Neural progenitor cell (in vitro differentiated cells): Measurements from ENCODE around the gene CD2BP2. TPM values are rescaled to one million over a fixed set of nuclear protein-coding genes. Genes with fewer than 3 reads are reported as not detected.
"Not testable (repeated sequence)": the region's sequence is repeated elsewhere in the genome, so short reads cannot be mapped to it uniquely, and the experiment has no call there.

ENCODE experiments used
- DNase-seq: peaks from one replicate; pipeline ENCODE4 v3.0.0-alpha.2; 2016; ENCODE audit warnings: low spot score
- H2AFZ ChIP-seq: fragments of 200-600 bp; sonication (generic); replicated peaks from 2 replicates; pipeline ENCODE4 v1.6.1; 2016; ENCODE audit warnings: antibody characterized with exemption
- H3F3A ChIP-seq: fragments of 200-600 bp; sonication (generic); 2 replicates; pipeline ENCODE4 v1.6.1; 2016; ENCODE audit warnings: antibody characterized with exemption, low read depth
- H3K27ac ChIP-seq: fragments of 200-600 bp; sonication (generic); 2 replicates; pipeline ENCODE4 v1.5.1; 2016; ENCODE audit warnings: mild to moderate bottlenecking
- H3K27me3 ChIP-seq: fragments of 200-600 bp; sonication (generic); 2 replicates; pipeline ENCODE4 v1.6.1; 2016; ENCODE audit warnings: mild to moderate bottlenecking, moderate library complexity
- H3K36me3 ChIP-seq: fragments of 200-600 bp; sonication (generic); 2 replicates; pipeline ENCODE4 v1.5.1; 2016
- H3K4me1 ChIP-seq: fragments of 200-600 bp; sonication (generic); 2 replicates; pipeline ENCODE4 v1.6.1; 2016; ENCODE audit warnings: mixed run types
- H3K4me2 ChIP-seq: fragments of 200-600 bp; sonication (generic); 2 replicates; pipeline ENCODE4 v1.6.1; 2016
- H3K4me3 ChIP-seq: fragments of 200-600 bp; sonication (generic); 2 replicates; pipeline ENCODE4 v1.5.1; 2016
- H3K79me2 ChIP-seq: fragments of 200-600 bp; sonication (generic); 2 replicates; pipeline ENCODE4 v1.6.1; 2016; ENCODE audit warnings: low read depth
- H3K9ac ChIP-seq: fragments of 200-600 bp; sonication (generic); 2 replicates; pipeline ENCODE4 v1.6.1; 2016
- H3K9me3 ChIP-seq: fragments of 200-600 bp; sonication (generic); 2 replicates; pipeline ENCODE4 v1.5.1; 2016; ENCODE audit warnings: low read depth
- H4K20me1 ChIP-seq: fragments of 200-600 bp; sonication (generic); 2 replicates; pipeline ENCODE4 v1.6.1; 2016; ENCODE audit warnings: low read depth
- H3K27ac Mint-ChIP-seq: 3 replicates; pipeline ENCODE4 v1.8.0; 2021; ENCODE audit warnings: mixed read lengths
- H3K27me3 Mint-ChIP-seq: 2 replicates; pipeline ENCODE4 v1.8.0; 2022; ENCODE audit warnings: low read depth, mild to moderate bottlenecking, inconsistent platforms, moderate library complexity, mixed read lengths; ENCODE audit not compliant: insufficient read depth
- H3K36me3 Mint-ChIP-seq: 3 replicates; pipeline ENCODE4 v1.8.0; 2021; ENCODE audit warnings: mixed read lengths
- H3K4me1 Mint-ChIP-seq: 3 replicates; pipeline ENCODE4 v1.8.0; 2021; ENCODE audit warnings: mixed read lengths
- H3K4me3 Mint-ChIP-seq: 3 replicates; pipeline ENCODE4 v1.8.0; 2021; ENCODE audit warnings: mild to moderate bottlenecking, moderate library complexity, mixed read lengths
- H3K9me3 Mint-ChIP-seq: 3 replicates; pipeline ENCODE4 v1.8.0; 2020; ENCODE audit warnings: mixed read lengths
- total RNA-seq: library from RNA; depleted of rRNA; stranded (reverse); fragments of >200 nt; gene quantifications from 2 replicates; pipeline ENCODE4 v1.2.3, GENCODE V29; 2015; ENCODE audit warnings: low replicate concordance

Gene CD2BP2
- total RNA-seq, 1 donor from 2014 or later, result 30.4 TPM

GRCh38 chr16:30324220-30324619 lies 30.9 kb downstream of the CD2BP2 start:
- not testable (repeated sequence) for H2AFZ ChIP-seq, H3K4me3 Mint-ChIP-seq, H3K9ac ChIP-seq, H3K4me1 ChIP-seq, H3K4me3 ChIP-seq, H3K9me3 ChIP-seq, H3K4me1 Mint-ChIP-seq, H3K27me3 ChIP-seq, DNase-seq, H3F3A ChIP-seq, H3K4me2 ChIP-seq, H3K27ac ChIP-seq, H3K27me3 Mint-ChIP-seq, H3K36me3 Mint-ChIP-seq, H4K20me1 ChIP-seq, H3K36me3 ChIP-seq, H3K9me3 Mint-ChIP-seq, H3K27ac Mint-ChIP-seq
- peaks cover 77% of the 10 kb centered on the region for H3K79me2 ChIP-seq

GRCh38 chr16:30318647-30319046 lies 36.5 kb downstream of the CD2BP2 start:
- not testable (repeated sequence) for H3K9me3 Mint-ChIP-seq, H3K4me3 Mint-ChIP-seq, H3K27ac ChIP-seq, H3K4me1 ChIP-seq, H3K36me3 Mint-ChIP-seq, H3K9me3 ChIP-seq, H2AFZ ChIP-seq, H3K27me3 Mint-ChIP-seq, DNase-seq, H3K27me3 ChIP-seq, H3K4me3 ChIP-seq, H3K4me2 ChIP-seq, H3K36me3 ChIP-seq, H3K4me1 Mint-ChIP-seq, H3F3A ChIP-seq, H3K27ac Mint-ChIP-seq, H4K20me1 ChIP-seq, H3K9ac ChIP-seq
- H3K79me2 ChIP-seq, result peaks cover 73% of the 10 kb centered on the region

- DNase-seq, H3F3A ChIP-seq, H3K27ac ChIP-seq, H3K9ac ChIP-seq, H3K4me3 Mint-ChIP-seq, H3K27me3 Mint-ChIP-seq, H3K9me3 ChIP-seq, H3K36me3 Mint-ChIP-seq, H2AFZ ChIP-seq, H3K4me2 ChIP-seq, H3K27me3 ChIP-seq, H4K20me1 ChIP-seq, H3K9me3 Mint-ChIP-seq, H3K4me1 ChIP-seq, H3K36me3 ChIP-seq, H3K4me1 Mint-ChIP-seq, H3K27ac Mint-ChIP-seq, H3K4me3 ChIP-seq: not testable (repeated sequence)
- peaks cover 42% of the 10 kb centered on the region for H3K79me2 ChIP-seq
Observed at GRCh38 chr16:30310937-30311336, 44.2 kb downstream of the CD2BP2 start.

DNA sequence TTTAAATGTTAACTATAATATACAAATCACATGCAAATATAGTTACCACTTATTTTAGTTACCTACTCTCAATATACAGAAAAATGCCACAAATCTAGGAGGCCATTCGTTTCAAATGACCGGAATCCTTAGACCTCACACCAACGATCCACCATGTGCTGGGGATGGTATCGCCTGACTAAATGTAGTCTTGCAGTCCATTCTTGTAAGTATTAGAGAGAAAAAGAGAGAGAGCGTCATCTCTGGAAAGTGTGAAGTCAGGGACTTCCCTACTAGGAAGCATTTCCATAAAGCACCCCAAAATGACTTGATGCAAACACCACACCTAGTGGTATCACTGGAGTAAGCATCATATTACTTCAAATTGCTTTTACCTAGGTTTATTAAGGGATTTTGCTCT lies 45.9 kb downstream of the CD2BP2 start:
- H3K36me3 Mint-ChIP-seq, H3K27me3 Mint-ChIP-seq, H3K4me3 ChIP-seq, H3K9me3 ChIP-seq, H3K4me2 ChIP-seq, H3K4me1 Mint-ChIP-seq, H3F3A ChIP-seq, H2AFZ ChIP-seq, DNase-seq, H3K9ac ChIP-seq, H4K20me1 ChIP-seq, H3K27ac ChIP-seq, H3K36me3 ChIP-seq, H3K4me3 Mint-ChIP-seq, H3K27ac Mint-ChIP-seq, H3K27me3 ChIP-seq, H3K9me3 Mint-ChIP-seq, H3K4me1 ChIP-seq: not testable (repeated sequence)
- peaks cover 32% of the 10 kb centered on the region for H3K79me2 ChIP-seq

Other genes with a start within 250 kb of the CD2BP2 start
- 0.12 and 0.13 TPM in 2 replicates for gene GDPD3, start 241.8 kb downstream of the CD2BP2 start, total RNA-seq
- 20.9 and 41.1 TPM in 2 replicates for gene MAPK3, start 232.1 kb downstream of the CD2BP2 start, total RNA-seq
- gene CORO1A, start 171.7 kb downstream of the CD2BP2 start, total RNA-seq, result 9.4 and 10.6 TPM in 2 replicates
- 90.4 and 133 TPM in 2 replicates for gene BOLA2B, start 161.6 kb downstream of the CD2BP2 start, total RNA-seq
- gene SLX1A, start 161.4 kb downstream of the CD2BP2 start, total RNA-seq, result 10.4 and 31.7 TPM in 2 replicates
- 6.2 and 8.5 TPM in 2 replicates for gene SULT1A3, start 156.1 kb downstream of the CD2BP2 start, total RNA-seq
- 1.9 and 4.0 TPM in 2 replicates for gene NPIPB13, start 106.8 kb downstream of the CD2BP2 start, total RNA-seq
- gene TBC1D10B, start 15.2 kb upstream of the CD2BP2 start, total RNA-seq, result 8.2 and 23.4 TPM in 2 replicates
- gene MYL11, start 19.5 kb upstream of the CD2BP2 start, total RNA-seq, result 0.68 and 4.1 TPM in 2 replicates
- 1.1 TPM in 1 of 2 replicates, not detected in the other for gene SEPTIN1, start 27.3 kb upstream of the CD2BP2 start, total RNA-seq
- 39.3 and 41.8 TPM in 2 replicates for gene ZNF48, start 40.1 kb upstream of the CD2BP2 start, total RNA-seq
- gene ZNF771, start 52.3 kb upstream of the CD2BP2 start, total RNA-seq, result 6.0 and 17.7 TPM in 2 replicates
- 30.4 and 47.9 TPM in 2 replicates for gene DCTPP1, start 74.7 kb upstream of the CD2BP2 start, total RNA-seq
- gene SEPHS2, start 90.6 kb upstream of the CD2BP2 start, total RNA-seq, result 9.0 and 13.9 TPM in 2 replicates
- gene ITGAL, start 117.4 kb upstream of the CD2BP2 start, total RNA-seq, result not detected in 2 replicates
- gene ZNF768, start 171.3 kb upstream of the CD2BP2 start, total RNA-seq, result 15.5 and 49.9 TPM in 2 replicates
- 7.0 and 14.5 TPM in 2 replicates for gene ZNF747, start 179.6 kb upstream of the CD2BP2 start, total RNA-seq
- gene ZNF764, start 203.1 kb upstream of the CD2BP2 start, total RNA-seq, result 3.6 and 12.6 TPM in 2 replicates
- gene ZNF688, start 216.4 kb upstream of the CD2BP2 start, total RNA-seq, result 3.6 and 6.2 TPM in 2 replicates
- gene ZNF785, start 230.4 kb upstream of the CD2BP2 start, total RNA-seq, result 17.8 and 19.5 TPM in 2 replicates